Right atrium auricular region (tissue), 2 donors: ENCODE results near the gene TENT5A. TPM values are rescaled to one million over a fixed set of nuclear protein-coding genes. Genes with fewer than 3 reads are reported as not detected.

Experiments
- DNase-seq: peaks from one replicate; pipeline ENCODE4 v3.0.0-alpha.2; 2019; ENCODE audit warnings: low spot score
- H3K27ac ChIP-seq, 2 donors: fragments of 200-600 bp; sonication (generic); 1 replicate in 1 of 2; 2 replicates in 1 of 2; pipeline ENCODE4 v1.5.1; 2016 to 2019
- H3K27me3 ChIP-seq, 2 donors: fragments of 200-600 bp; sonication (generic); one replicate each; pipeline versions ENCODE4 v1.5.1 to v1.6.0; 2017 to 2019
- H3K36me3 ChIP-seq: fragments of 200-600 bp; sonication (generic); one replicate; pipeline ENCODE4 v1.5.1; 2016
- H3K4me1 ChIP-seq, 2 donors: fragments of 200-600 bp; sonication (generic); one replicate each; pipeline versions ENCODE4 v1.5.1 to v1.6.0; 2017 to 2019
- H3K4me3 ChIP-seq, 2 donors: fragments of 200-600 bp; sonication (generic); 1 replicate in 1 of 2; 2 replicates in 1 of 2; pipeline ENCODE4 v1.5.1; 2017 to 2019; ENCODE audit warnings: mild to moderate bottlenecking in 1 of 2, moderate library complexity in 1 of 2
- H3K9me3 ChIP-seq, 2 donors: fragments of 200-600 bp; sonication (generic); one replicate each; pipeline ENCODE4 v1.5.1; 2019
- total RNA-seq, 2 donors: library from RNA; depleted of rRNA; stranded (reverse); fragments of >200 nt; gene quantifications; one replicate each; pipeline ENCODE4 v1.1.0, GENCODE V29; 2016
- TF ChIP-seq, protein P1 (sequence below), 2 donors: fragments of 200-600 bp; sonication (generic); IDR thresholded peaks; one replicate each; pipeline ENCODE4 v1.5.1; 2019; ENCODE audit warnings: antibody characterized with exemption in 2 of 2

The TENT5A gene
- total RNA-seq, 2 donors from 2014 or later, result 21.1 to 22.0 TPM

DNA sequence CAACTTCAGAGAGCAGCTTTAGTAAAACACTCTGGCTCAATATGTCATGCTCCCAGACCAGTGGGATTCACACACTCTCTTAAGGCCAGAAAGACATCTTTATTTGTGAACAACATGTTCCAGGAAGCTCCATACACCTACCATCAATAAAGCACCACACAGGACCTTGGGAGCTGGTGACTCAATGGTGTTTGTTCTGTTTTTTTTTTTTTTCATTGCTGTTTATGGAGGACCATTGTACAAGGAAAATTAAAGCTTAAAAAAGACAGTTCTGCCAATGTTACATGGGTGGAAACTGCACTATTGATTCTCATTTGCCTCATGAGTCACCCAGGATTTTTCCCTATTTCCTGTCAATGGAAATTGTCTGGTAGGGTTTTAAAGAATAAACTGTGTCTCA is 36.3 kb upstream of the TENT5A start:
- Histone ChIP-seq H3K4me1 (peaks cover 0 to 13% of the 10 kb centered on the region in 2 donors), H3K36me3 (no peaks in the 10 kb centered on the region), H3K4me3 (no peak overlapping the region), H3K27me3 (no peaks in the 10 kb centered on the region), H3K9me3 (no peaks in the 10 kb centered on the region), H3K27ac (no peak overlapping the region)
- TF ChIP-seq, protein P1, sequence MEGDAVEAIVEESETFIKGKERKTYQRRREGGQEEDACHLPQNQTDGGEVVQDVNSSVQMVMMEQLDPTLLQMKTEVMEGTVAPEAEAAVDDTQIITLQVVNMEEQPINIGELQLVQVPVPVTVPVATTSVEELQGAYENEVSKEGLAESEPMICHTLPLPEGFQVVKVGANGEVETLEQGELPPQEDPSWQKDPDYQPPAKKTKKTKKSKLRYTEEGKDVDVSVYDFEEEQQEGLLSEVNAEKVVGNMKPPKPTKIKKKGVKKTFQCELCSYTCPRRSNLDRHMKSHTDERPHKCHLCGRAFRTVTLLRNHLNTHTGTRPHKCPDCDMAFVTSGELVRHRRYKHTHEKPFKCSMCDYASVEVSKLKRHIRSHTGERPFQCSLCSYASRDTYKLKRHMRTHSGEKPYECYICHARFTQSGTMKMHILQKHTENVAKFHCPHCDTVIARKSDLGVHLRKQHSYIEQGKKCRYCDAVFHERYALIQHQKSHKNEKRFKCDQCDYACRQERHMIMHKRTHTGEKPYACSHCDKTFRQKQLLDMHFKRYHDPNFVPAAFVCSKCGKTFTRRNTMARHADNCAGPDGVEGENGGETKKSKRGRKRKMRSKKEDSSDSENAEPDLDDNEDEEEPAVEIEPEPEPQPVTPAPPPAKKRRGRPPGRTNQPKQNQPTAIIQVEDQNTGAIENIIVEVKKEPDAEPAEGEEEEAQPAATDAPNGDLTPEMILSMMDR (IDR thresholded peaks at IDR 0.05), result no peak
- no peak for DNase-seq

DNA sequence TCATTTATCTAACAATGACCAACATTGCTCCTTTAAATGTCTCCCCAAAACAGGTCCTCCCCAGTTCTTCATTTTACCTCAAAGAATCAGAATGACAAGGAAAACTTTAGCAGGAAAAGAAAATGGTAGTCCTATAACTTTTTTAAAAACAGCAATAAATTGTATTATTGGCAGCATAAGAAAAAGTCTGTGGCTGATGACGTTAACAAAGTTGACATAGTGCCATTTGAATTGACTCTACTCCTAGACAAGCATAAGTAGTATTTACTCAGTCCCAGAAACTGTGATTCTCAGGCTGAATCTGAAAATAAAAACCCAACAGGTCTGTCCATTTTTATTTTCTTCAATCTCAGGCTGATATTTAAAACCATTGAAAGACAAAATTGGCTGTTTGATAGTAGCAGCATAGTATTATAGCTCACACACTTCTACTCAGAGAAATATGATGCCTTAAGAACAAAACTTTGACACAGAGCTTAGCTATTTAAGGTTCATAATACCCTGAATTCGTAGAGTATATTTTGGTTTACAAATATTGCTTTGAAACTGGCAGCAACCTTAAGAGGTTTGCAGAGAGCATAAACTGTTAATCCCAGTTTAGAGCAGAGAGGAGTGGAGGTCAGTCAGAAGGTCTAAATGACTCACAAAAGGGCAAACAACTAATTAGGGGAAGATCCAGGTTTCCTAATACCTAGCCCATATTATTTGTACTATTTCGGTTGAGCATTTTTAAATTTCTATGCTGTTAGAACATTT is 35.0 kb upstream of the TENT5A start:
- TF ChIP-seq, protein P1 (IDR thresholded peaks at IDR 0.05), result no peak
- Histone ChIP-seq H3K4me1 (peaks cover 0 to 13% of the 10 kb centered on the region in 2 donors), H3K36me3 (no peaks in the 10 kb centered on the region), H3K4me3 (no peak overlapping the region), H3K27me3 (no peaks in the 10 kb centered on the region), H3K27ac (no peak overlapping the region), H3K9me3 (no peaks in the 10 kb centered on the region)
- DNase-seq, result no peak

DNA sequence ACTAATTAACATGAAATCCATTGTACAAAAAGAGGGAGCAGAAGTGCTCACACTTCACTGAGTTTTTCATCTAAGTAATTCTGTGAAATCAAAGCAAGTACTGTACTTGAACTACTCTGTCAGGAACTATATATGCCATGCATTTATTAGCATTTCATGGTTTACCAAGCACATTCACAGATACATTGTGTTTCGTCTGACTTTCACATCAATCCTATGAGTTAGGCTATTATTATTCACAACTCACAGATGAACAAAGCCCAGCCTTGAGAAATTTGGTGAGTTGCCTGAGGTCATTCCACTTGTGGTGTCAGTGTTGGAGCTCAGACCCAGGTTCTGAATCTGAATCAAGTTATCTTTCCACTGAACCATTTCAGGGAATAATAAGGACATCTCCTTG is 33.7 kb upstream of the TENT5A start:
- Histone ChIP-seq H3K27ac (no peak overlapping the region), H3K4me3 (no peak overlapping the region), H3K9me3 (no peaks in the 10 kb centered on the region), H3K36me3 (no peaks in the 10 kb centered on the region), H3K4me1 (peaks cover 0 to 13% of the 10 kb centered on the region in 2 donors), H3K27me3 (no peaks in the 10 kb centered on the region)
- TF ChIP-seq, protein P1 (IDR thresholded peaks at IDR 0.05), result no peak
- no peak for DNase-seq

DNA sequence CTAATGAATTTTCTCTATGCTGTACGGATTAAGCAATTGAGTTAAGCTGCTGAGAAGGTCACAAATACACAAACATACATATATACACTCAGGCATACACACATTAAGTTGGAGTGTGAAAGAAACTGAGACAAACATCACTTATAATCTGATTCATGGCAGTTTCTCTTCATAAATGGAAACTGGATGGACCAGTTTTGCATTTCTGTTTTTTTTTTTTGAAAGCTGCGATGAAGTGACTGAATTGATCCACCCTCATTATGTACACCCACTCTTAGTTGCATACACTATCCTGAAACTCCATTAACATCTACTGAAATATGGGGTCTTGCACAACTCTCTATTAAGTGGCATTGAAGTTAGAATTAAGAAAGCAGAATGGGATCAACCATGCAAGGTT is 32.9 kb upstream of the TENT5A start:
- no peaks in the 10 kb centered on the region for H3K36me3 ChIP-seq
- TF ChIP-seq, protein P1 (IDR thresholded peaks at IDR 0.05), result no peak
- H3K4me1 ChIP-seq, result peaks cover 0 to 13% of the 10 kb centered on the region in 2 donors
- no peak overlapping the region for H3K27ac ChIP-seq
- no peak overlapping the region for H3K4me3 ChIP-seq
- no peak for DNase-seq
- no peaks in the 10 kb centered on the region for H3K9me3 ChIP-seq
- H3K27me3 ChIP-seq, result no peaks in the 10 kb centered on the region

DNA sequence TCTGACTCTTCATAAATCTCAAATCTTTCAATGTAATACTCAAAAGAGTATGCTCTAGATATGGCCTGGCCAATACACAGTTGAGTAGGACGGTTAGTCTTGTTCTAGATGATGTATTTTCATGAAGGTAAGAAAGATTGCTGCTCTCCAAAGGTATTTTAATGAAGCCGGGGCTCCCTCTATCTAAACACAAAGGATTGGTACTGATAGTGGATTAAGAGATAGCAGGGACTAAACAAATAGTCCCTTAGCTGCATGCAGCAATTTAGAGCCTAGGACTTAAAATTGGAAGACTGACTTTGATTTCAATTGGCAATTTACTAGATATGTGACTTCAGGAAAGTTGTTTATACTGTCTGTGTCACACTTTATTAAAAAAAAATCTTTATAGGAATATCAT is 31.4 kb upstream of the TENT5A start:
- H3K4me1 ChIP-seq, result peaks cover 0 to 13% of the 10 kb centered on the region in 2 donors
- H3K4me3 ChIP-seq, result no peak overlapping the region
- no peaks in the 10 kb centered on the region for H3K27me3 ChIP-seq
- H3K36me3 ChIP-seq, result no peaks in the 10 kb centered on the region
- DNase-seq, result no peak
- H3K27ac ChIP-seq, result no peak overlapping the region
- TF ChIP-seq, protein P1 (IDR thresholded peaks at IDR 0.05), result no peak
- H3K9me3 ChIP-seq, result no peaks in the 10 kb centered on the region

DNA sequence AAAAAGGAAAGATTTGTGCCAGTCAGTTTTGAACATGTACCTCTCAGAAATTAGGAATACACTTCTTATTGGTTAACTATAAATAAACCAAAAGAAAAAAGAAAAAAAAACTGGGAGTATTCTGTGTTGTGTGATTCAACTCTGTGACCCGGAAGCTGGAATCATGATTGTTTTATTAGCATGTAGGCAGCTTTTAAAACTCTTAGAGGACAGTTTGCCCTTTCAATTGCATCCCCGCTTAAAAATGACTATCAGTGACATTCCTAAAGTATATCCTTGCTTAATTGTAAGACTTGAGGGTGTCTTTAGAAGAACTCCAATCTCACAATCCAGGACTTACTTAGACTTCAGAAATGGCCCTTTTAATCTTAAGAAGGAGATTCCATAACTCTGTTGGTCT is 29.1 kb upstream of the TENT5A start:
- Histone ChIP-seq H3K9me3 (no peaks in the 10 kb centered on the region), H3K36me3 (no peaks in the 10 kb centered on the region), H3K4me3 (no peak overlapping the region), H3K4me1 (no peaks in the 10 kb centered on the region), H3K27ac (no peak overlapping the region), H3K27me3 (no peaks in the 10 kb centered on the region)
- TF ChIP-seq, protein P1 (IDR thresholded peaks at IDR 0.05), result no peak
- no peak for DNase-seq
